PC-9 (cell line): ENCODE results near the gene ZBTB1. TPM values are rescaled to one million over a fixed set of nuclear protein-coding genes. Genes with fewer than 3 reads are reported as not detected.

Experiments used
- BruUV-seq: library from RNA; stranded (reverse); fragments of 400-500 nt; replicated peaks from 2 replicates; lab custom pipeline; 2021; lab: Mats Ljungman, UMichigan
- CTCF ChIA-PET: fragments of 300-600 bp; sonication (Branson Sonifier 250); formaldehyde crosslinking; loops from one replicate; lab custom pipeline; 2022; ENCODE audit warnings: antibody characterized with exemption; lab: Charles Lee
- POLR2A ChIA-PET: fragments of 300-600 bp; sonication (Branson Sonifier 250); formaldehyde crosslinking; loops from one replicate; lab custom pipeline; 2022; ENCODE audit warnings: antibody characterized with exemption; ENCODE audit not compliant: unreplicated experiment; lab: Charles Lee
- DNase-seq, 2 experiments: peaks; one replicate each; pipeline versions ENCODE4 v3.0.0 to v3.0.0-alpha.2; 2015 to 2022; ENCODE audit warnings: mixed read lengths in 1 of 2
- H2AFZ ChIP-seq: fragments of 200-600 bp; sonication (generic); 2 replicates; pipeline ENCODE4 v1.8.1; 2017; ENCODE audit warnings: antibody characterized with exemption
- H3F3A ChIP-seq: fragments of 200-600 bp; sonication (generic); 2 replicates; pipeline ENCODE4 v1.8.1; 2017; ENCODE audit warnings: antibody characterized with exemption, mild to moderate bottlenecking, low read depth; ENCODE audit not compliant: insufficient read depth
- H3K27ac ChIP-seq: fragments of 200-600 bp; sonication (generic); 2 replicates; pipeline ENCODE4 v1.6.1; 2016; ENCODE audit warnings: mixed run types
- H3K27me3 ChIP-seq: fragments of 200-600 bp; sonication (generic); 2 replicates; pipeline ENCODE4 v1.6.1; 2016; ENCODE audit warnings: low read depth, mixed run types; ENCODE audit not compliant: insufficient read depth
- H3K36me3 ChIP-seq: fragments of 200-600 bp; sonication (generic); 2 replicates; pipeline ENCODE4 v1.6.1; 2016; ENCODE audit warnings: low read depth, mixed run types
- H3K4me1 ChIP-seq: fragments of 200-600 bp; sonication (generic); replicated peaks from 2 replicates; pipeline ENCODE4 v1.6.1; 2016; ENCODE audit warnings: mixed run types; ENCODE audit not compliant: insufficient read depth
- H3K4me2 ChIP-seq: fragments of 200-600 bp; sonication (generic); 2 replicates; pipeline ENCODE4 v1.6.1; 2017; ENCODE audit warnings: mixed run types
- H3K4me3 ChIP-seq: fragments of 200-600 bp; sonication (generic); 2 replicates; pipeline ENCODE4 v1.6.1; 2016; ENCODE audit warnings: mixed run types
- H3K79me2 ChIP-seq: fragments of 200-600 bp; sonication (generic); 2 replicates; pipeline ENCODE4 v1.6.1; 2017; ENCODE audit warnings: low read depth, mixed run types
- H3K9me2 ChIP-seq: fragments of 200-600 bp; sonication (generic); 2 replicates; pipeline ENCODE4 v1.8.1; 2017; ENCODE audit warnings: mild to moderate bottlenecking; ENCODE audit not compliant: insufficient read depth
- H3K9me3 ChIP-seq: fragments of 200-600 bp; sonication (generic); 2 replicates; pipeline ENCODE4 v1.8.1; 2016; ENCODE audit warnings: low read depth; ENCODE audit not compliant: insufficient read depth
- H4K20me1 ChIP-seq: fragments of 200-600 bp; sonication (generic); 2 replicates; pipeline ENCODE4 v1.8.1; 2017; ENCODE audit not compliant: insufficient read depth
- CTCF ChIP-seq: fragments of 200-600 bp; sonication (generic); conservative IDR thresholded peaks from 2 replicates; pipeline ENCODE4 v1.6.1; 2017; ENCODE audit warnings: mixed run types, antibody characterized with exemption, mild to moderate bottlenecking, moderate library complexity
- EZH2 ChIP-seq: fragments of 200-600 bp; sonication (generic); IDR thresholded peaks from 2 replicates; pipeline ENCODE4 v1.8.0; 2017; ENCODE audit warnings: antibody characterized with exemption, low read depth
- intact Hi-C: fragments of 100-400 bp; cut with micrococcal nuclease; formaldehyde crosslinking; loops from one replicate; pipeline ENCODE4 v1.10.0; 2022; ENCODE audit not compliant: unreplicated experiment
- total RNA-seq: library from RNA; stranded (reverse); gene quantifications from 2 replicates; pipeline ENCODE4 v1.2.3, GENCODE V29; 2021

The ZBTB1 gene
- total RNA-seq, 1 experiment from 2014 or later: 55.4 TPM

GRCh38 chr14:64500088-64500487 lies 4.5 kb upstream of the ZBTB1 start:
- peaks cover 24% of the 10 kb centered on the region for H3K4me1 ChIP-seq
- intact Hi-C loops: loop anchor here (5.0 to 10.0 kb wide), 3 partner anchors 205 to 472 kb away; partner anchors contain the start of genes CHURC1, PLEKHG3 and RAB15
- peaks cover 49% of the 10 kb centered on the region for H3K79me2 ChIP-seq
- H3K27me3 ChIP-seq: no peaks in the 10 kb centered on the region
- ChIA-PET POLR2A (no interaction called here), CTCF (no interaction called here)
- no peak for DNase-seq
- H3K9me3 ChIP-seq: no peaks in the 10 kb centered on the region
- no TSS peak for BruUV-seq
- no peaks in the 10 kb centered on the region for H3K9me2 ChIP-seq
- H3K4me3 ChIP-seq: no peak overlapping the region
- H3K36me3 ChIP-seq: 0 out of 2 replicates have a peak, but pooled peaks cover 5% of the 10 kb centered on the region
- H3F3A ChIP-seq: peaks cover 39% of the 10 kb centered on the region
- no peak overlapping the region for H3K27ac ChIP-seq
- no peak overlapping the region for H2AFZ ChIP-seq
- no peak for TF ChIP-seq CTCF
- TF ChIP-seq EZH2: no peak
- H4K20me1 ChIP-seq: peaks cover 3% of the 10 kb centered on the region; the same call in 1 of the 2 replicates
- no peak overlapping the region for H3K4me2 ChIP-seq

GRCh38 chr14:64501411-64502171 lies 3.0 kb upstream of the ZBTB1 start:
- TF ChIP-seq EZH2 (no peak), CTCF (peak; percentile 40; the same call in 1 of the 2 replicates)
- peak overlapping the region; percentile 61 for H3K4me3 ChIP-seq
- 0 out of 2 replicates have a peak, but pooled peaks cover 5% of the 10 kb centered on the region for H3K36me3 ChIP-seq
- no peaks in the 10 kb centered on the region for H3K27me3 ChIP-seq
- peak; percentile 57 to 87 for DNase-seq
- peaks cover 64% of the 10 kb centered on the region for H3K79me2 ChIP-seq
- ChIA-PET CTCF (interaction anchor here (0.6 to 0.8 kb wide), 2 partner anchors 9 to 55 kb away, joined by 5 to 6 read pairs; no protein-coding TSS in a partner anchor), POLR2A (interaction anchor here (0.6 kb wide), 2 partner anchors 54 to 182 kb away, joined by 3 read pairs; no protein-coding TSS in a partner anchor)
- peaks cover 34% of the 10 kb centered on the region for H3K4me1 ChIP-seq
- no peaks in the 10 kb centered on the region for H3K9me3 ChIP-seq
- no peaks in the 10 kb centered on the region for H3K9me2 ChIP-seq
- H3K27ac ChIP-seq: peak overlapping the region; percentile 93
- peak overlapping the region; percentile 82 for H3K4me2 ChIP-seq
- no TSS peak for BruUV-seq
- H2AFZ ChIP-seq: peak overlapping the region; percentile 93
- intact Hi-C loops: loop anchor here (5.0 to 10.0 kb wide), 3 partner anchors 203 to 471 kb away; partner anchors contain the start of genes CHURC1, PLEKHG3 and RAB15
- peaks cover 6% of the 10 kb centered on the region; the same call in 1 of the 2 replicates for H4K20me1 ChIP-seq
- peaks cover 39% of the 10 kb centered on the region for H3F3A ChIP-seq

GRCh38 chr14:64502456-64502855 lies 2.1 kb upstream of the ZBTB1 start:
- Histone ChIP-seq H3K4me1 (peaks cover 43% of the 10 kb centered on the region), H3K4me3 (peak overlapping the region; percentile 61), H3K36me3 (0 out of 2 replicates have a peak, but pooled peaks cover 5% of the 10 kb centered on the region), H4K20me1 (peaks cover 13% of the 10 kb centered on the region; the same call in 1 of the 2 replicates), H3F3A (peaks cover 45% of the 10 kb centered on the region), H3K79me2 (peaks cover 73% of the 10 kb centered on the region), H3K27me3 (no peaks in the 10 kb centered on the region), H3K27ac (peak overlapping the region; percentile 93), H2AFZ (peak overlapping the region; percentile 93), H3K9me3 (no peaks in the 10 kb centered on the region), H3K4me2 (peak overlapping the region; percentile 82), H3K9me2 (no peaks in the 10 kb centered on the region)
- intact Hi-C loops: loop anchor here (5.0 to 10.0 kb wide), 3 partner anchors 202 to 470 kb away; partner anchors contain the start of genes CHURC1, PLEKHG3 and RAB15
- BruUV-seq: no TSS peak
- no peak for TF ChIP-seq CTCF
- no peak for TF ChIP-seq EZH2
- CTCF ChIA-PET: interaction anchor here (0.8 kb wide), 1 partner anchor 8 kb away, joined by 6 read pairs; no protein-coding TSS in a partner anchor
- POLR2A ChIA-PET: interaction anchor here (0.5 kb wide), 1 partner anchor 17 kb away, joined by 9 read pairs; no protein-coding TSS in a partner anchor
- peak; percentile 15 to 69 for DNase-seq
